Activated CD8-positive, alpha-beta memory T cell treated with anti-CD3 and anti-CD28 coated beads for 36 hours (primary cell): ENCODE results near the gene ECM2. TPM values are rescaled to one million over a fixed set of nuclear protein-coding genes. Genes with fewer than 3 reads are reported as not detected.

ENCODE experiments used
- CTCF ChIA-PET: fragments of 350-600 bp; sonication (Branson Sonifier 250); formaldehyde crosslinking; loops from one replicate; lab custom pipeline; 2021; ENCODE audit warnings: antibody characterized with exemption; lab: Charles Lee
- POLR2A ChIA-PET: fragments of 350-600 bp; sonication (Branson Sonifier 250); formaldehyde crosslinking; loops from one replicate; lab custom pipeline; 2021; ENCODE audit warnings: antibody characterized with exemption; lab: Charles Lee
- total RNA-seq, 2 experiments: library from RNA; stranded (reverse); gene quantifications; one replicate each; pipeline ENCODE4 v1.2.3, GENCODE V29; 2021

The ECM2 gene
- total RNA-seq, 2 experiments from 2014 or later, result not detected

GRCh38 chr9:92529124-92529523 is 6.7 kb downstream of the ECM2 start:
- POLR2A ChIA-PET, result no interaction called here
- CTCF ChIA-PET, result no interaction called here

GRCh38 chr9:92528522-92528849 is 7.3 kb downstream of the ECM2 start:
- ChIA-PET CTCF (no interaction called here), POLR2A (no interaction called here)

DNA sequence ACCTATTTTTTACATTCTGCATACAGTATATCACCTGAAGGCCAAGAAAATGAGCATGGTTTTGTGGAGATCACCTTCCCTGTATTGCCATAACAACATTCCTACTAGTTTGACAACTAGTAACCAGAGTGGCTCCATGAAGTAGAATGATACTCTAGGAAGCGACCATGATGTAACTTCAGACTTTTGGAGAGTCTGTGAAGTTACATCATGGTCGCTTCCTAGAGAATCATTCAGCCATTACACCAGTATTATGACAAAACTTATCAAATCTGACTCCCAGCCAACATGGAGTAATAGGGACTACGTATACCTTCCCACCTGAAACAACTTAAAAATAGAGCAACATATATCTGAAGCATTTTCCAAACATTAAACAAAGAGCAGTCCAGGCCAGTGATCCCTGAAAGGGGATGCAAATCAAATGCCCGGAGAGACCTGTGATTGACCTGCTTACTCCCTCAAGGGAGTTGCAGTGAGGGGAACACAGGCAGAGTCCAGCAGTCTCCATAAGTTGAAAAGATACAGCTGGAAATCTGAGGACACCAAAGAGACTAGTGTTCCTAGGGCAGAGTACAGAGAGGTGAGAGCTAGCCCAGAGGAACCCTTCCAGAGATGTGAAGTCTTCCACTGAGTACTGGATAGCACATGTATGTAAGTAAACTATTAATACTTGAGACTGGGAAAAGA is 7.8 kb downstream of the ECM2 start:
- ChIA-PET CTCF (no interaction called here), POLR2A (no interaction called here)

DNA sequence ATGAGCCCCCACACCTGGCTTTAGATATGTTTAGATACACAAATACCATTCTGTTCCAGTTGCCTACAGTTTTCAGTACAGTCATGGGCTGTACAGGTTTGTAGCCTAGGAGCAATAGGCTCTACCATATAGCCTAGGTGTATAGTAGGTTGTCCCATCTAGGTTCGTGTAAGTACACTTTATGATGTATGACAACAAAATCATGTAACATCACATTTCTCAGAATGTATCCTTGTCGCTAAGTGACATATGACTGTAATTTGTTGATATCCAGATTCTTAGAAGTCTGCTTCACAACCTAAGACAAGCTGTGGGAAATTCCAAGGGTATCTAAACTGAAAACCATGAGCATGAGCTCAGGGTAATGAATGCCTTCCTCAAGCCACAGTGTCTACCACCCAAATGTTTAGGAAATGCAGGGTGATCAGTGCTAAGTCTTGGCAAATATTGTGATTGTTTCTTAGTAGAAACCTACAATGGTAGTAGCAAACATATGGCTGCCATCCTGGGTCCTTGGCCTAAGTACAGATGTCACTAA is 8.4 kb downstream of the ECM2 start:
- POLR2A ChIA-PET, result no interaction called here
- CTCF ChIA-PET, result no interaction called here

DNA sequence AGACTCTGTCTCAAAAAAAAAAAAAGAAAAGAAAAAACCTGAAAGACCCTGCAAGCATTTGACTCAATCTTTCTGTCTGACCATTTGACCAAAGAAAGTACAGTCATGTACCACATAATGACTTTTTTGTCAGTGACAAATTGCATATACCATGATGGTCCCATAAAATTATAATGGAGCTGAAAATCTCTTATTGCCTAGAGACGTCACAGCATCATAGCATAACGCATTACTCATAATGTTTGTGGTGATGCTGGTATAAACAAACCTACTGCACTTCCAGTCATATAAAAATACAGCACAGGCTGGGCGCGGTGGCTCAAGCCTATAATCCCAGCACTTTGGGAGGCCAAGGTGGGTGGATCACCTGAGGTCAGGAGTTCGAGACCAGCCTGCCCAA is 10.5 kb downstream of the ECM2 start:
- ChIA-PET POLR2A (no interaction called here), CTCF (no interaction called here)

DNA sequence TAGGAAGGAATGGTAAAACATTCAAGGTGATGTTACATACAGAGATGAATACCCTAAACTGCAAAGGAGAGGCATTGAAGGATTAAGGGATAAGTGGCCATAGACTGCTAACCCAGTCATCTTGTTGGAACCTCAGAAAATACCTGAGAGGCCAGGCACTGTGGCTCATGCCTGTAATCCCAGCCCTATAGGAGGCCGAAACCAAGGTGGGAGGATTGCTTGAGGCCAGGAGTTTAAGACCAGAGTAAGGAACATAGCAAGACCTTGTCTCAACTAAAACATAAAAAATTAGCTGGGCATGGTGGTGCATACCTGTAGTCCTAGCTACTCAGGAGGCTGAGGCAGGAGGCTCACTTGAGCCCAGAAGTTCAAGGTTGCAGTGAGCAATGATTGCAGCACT is 10.9 kb downstream of the ECM2 start:
- ChIA-PET CTCF (no interaction called here), POLR2A (no interaction called here)

DNA sequence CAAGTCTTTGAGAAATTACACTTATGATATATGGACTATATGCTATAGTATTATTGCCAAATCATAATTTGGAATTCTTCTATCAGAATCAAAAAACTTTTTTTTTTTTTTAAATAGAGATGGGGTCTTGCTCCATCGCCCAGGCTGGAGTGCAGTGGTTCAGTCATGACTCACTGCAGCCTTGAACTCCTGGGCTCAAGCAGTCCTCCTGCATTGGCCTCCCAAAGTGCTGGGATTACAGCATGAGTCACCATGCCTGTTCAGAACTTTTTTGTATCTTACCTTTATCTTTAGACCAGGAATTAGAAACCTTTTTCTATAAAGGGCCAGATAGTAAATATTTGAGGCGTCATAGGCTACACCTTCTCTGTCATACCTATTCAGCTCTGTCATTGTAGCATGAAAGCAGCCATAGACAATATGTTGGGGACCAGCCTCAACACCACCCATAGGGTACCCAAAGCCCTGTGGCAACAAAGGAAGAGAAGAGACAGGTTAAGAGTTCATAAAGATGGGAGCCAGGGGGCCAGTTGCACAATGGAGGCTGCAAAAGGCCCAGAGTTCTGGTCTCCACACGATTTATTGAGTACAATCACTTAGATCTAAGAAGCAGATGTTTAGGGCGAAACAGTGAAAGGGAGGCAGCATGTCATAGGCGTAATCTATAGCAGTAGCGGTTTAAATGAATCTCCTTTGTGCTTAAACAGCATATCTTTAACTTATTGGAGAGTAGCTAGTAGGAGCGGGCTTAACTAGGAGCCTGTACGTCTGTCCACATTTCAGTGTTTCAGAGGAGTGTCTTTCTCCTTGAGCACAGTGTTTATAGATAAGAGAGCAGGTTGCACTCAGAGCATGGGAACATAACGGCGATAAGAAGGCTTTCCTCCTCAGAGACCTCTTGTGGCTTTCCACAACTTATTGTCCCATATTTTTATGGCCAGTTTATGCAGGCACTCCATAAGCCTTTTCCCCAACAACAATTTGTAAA is 12.5 kb downstream of the ECM2 start:
- ChIA-PET POLR2A (no interaction called here), CTCF (no interaction called here)

- POLR2A ChIA-PET, result no interaction called here
- CTCF ChIA-PET, result no interaction called here
Measured at GRCh38 chr9:92520837-92521236, 15.0 kb downstream of the ECM2 start.

DNA sequence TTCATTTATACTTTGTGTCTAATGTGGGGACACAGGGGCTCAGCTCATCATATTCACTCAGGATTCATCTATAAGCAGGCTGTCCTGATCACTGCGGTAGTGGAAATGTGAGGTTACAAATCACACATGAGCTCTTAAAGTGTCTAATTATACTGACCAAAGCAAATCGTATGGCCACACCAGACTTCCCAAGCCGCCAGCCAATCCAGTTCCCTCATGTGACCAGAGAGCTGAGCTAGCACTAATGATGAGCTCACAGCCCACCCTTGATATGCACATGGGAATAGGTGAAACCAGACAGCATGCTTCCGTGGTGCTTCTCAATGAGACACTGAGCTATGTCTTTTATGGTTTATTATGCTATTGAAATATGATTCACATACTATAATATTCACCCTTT is 17.6 kb downstream of the ECM2 start:
- POLR2A ChIA-PET, result no interaction called here
- CTCF ChIA-PET, result no interaction called here

- ChIA-PET POLR2A (no interaction called here), CTCF (no interaction called here)
Measured at GRCh38 chr9:92517046-92517445, 18.7 kb downstream of the ECM2 start.

DNA sequence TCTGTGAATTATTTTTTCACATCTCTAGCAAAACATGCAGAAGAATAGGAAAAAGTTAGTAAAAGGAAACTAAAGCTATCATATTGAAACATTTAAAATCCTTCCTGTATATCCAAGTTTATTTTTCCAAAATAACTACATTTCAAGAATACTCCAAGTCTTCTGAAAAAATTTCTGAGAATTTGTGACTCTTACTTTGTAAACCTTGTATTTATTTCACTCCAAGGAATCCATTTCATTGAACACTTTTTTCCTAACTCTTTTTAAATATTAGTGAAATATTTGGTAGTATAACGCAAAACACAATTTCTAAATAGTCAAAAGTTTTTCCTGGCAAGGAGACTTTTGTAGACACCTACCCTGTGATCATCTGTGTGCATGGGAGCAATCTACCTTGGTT is 19.3 kb downstream of the ECM2 start:
- ChIA-PET CTCF (no interaction called here), POLR2A (no interaction called here)

DNA sequence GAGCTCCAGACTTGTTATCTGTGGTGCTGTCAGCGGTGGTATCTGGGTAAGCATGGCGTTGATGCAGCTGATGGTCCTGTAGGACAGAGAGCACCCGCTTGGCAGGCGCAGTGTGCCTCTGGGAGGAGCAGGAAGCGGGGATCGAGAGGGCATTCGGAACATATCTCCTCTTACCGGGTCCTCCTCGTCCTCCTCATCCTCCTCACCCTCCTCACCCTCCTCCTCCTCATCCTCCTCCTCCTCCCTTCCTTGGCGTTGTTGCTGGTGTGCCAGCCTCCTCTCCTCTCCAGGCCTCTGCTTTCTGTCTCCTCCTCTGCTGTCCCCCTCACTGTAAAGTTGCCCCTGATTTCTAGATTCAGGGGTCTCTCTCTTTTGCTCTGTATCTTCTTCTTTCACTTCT is 21.2 kb downstream of the ECM2 start:
- CTCF ChIA-PET, result no interaction called here
- POLR2A ChIA-PET, result no interaction called here

GRCh38 chr9:92513349-92513748 is 22.4 kb downstream of the ECM2 start:
- POLR2A ChIA-PET, result no interaction called here
- CTCF ChIA-PET, result interaction anchor here (0.7 kb wide), 1 partner anchor 15 kb away, joined by 4 read pairs; no protein-coding TSS in a partner anchor

DNA sequence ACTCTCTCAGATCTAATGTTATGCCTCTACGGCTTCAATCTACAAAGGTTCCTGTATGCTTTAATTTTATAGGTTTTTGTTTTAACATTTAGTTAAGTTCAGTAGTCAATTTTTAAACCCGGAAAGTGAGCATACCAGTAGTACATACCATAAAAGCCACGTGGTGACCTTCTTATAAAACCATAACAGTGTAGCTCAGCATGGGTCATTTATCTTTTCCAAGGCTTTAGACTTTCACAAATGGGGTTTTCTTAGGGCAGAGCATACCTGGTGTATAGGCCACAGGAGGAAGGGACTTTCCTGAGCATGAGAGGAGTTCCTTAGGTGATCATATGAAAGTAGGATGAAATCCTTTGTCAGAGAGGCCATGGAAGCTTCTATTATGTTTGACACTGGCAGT is 23.2 kb downstream of the ECM2 start:
- CTCF ChIA-PET, result interaction anchor here (1.0 kb wide), 1 partner anchor 373 kb away, joined by 3 read pairs; no protein-coding TSS in a partner anchor

DNA sequence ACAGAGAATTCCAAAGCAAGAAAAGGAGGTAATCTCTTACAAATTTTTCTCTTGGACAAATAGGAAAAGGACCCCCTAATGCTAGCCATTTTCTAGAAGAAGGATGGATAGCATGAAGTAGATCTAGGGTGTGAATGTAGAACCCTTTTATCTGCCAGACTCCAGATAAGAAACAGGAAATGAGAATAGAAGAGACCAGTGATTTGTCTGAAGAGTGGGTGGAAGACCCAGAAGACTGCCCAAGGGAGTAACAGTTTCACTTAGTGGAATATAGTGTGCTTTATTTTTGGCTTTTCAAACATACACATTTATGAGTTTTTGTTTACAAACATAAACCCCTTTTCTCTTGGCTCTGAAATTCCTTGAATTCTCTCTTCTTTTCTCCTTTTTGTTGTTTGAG is 25.0 kb downstream of the ECM2 start:
- ChIA-PET CTCF (interaction anchor here (0.7 kb wide), 1 partner anchor 11 kb away, joined by 3 read pairs; no protein-coding TSS in a partner anchor), POLR2A (interaction anchor here (0.6 kb wide), 1 partner anchor 185 kb away, joined by 3 read pairs; the partner anchor contains the start of gene CENPP)

More for the DNA sequence above, 23.2 kb downstream of the ECM2 start:
- POLR2A ChIA-PET, result no interaction called here

DNA sequence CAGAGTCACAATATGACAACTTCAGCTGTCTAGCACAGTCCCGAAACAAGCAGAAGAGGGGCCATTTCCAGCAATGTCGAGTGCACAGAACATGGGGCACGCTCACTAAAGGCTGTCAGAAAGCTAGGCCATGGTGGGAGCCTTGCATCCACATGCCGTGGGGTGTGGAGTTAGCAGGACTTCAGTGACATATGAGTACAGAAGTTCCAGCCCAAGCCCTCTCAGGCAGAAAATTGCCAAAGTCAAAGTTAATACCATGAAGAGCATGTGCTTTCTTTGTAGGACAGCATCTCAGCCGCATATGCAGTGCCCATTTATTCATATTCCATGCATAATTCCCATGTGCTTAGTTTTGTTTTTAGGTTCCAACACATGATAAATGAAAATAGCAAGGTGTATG is 26.7 kb downstream of the ECM2 start:
- ChIA-PET POLR2A (no interaction called here), CTCF (no interaction called here)

GRCh38 chr9:92508018-92508820 is 27.6 kb downstream of the ECM2 start:
- ChIA-PET CTCF (no interaction called here), POLR2A (no interaction called here)

DNA sequence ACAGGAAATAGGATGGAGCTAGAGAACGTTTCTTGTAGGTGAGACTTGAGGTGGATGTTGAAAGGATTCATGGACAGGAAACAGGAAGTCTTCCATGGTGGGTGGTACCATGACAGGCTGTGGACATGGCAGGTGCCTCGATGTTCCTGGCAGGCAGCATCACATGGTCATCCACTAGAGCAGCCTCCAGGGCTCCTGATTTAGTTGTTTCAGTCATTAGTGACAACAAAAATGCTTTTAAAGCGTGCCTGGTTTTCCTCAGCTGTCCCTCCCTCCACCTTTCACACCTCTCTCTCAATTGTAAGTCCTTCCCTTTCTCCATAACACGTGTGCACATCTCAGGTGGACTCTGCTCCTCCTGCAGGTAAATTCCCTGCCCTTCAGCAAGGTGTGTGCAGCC is 28.3 kb downstream of the ECM2 start:
- CTCF ChIA-PET, result no interaction called here
- POLR2A ChIA-PET, result no interaction called here

GRCh38 chr9:92507005-92507404 is 28.8 kb downstream of the ECM2 start:
- ChIA-PET POLR2A (no interaction called here), CTCF (no interaction called here)
